GM19193 (cell line): Measurements from ENCODE around the gene TFF1.

ENCODE experiments used
- POLR2A ChIP-seq: IDR thresholded peaks from 4 replicates; pipeline ENCODE4 v1.6.1; 2011; ENCODE audit not compliant: insufficient read depth, insufficient read length; ENCODE audit errors: extremely low read depth

TFF1 gene

GRCh38 chr21:42336054-42336453 is 30.3 kb downstream of the TFF1 start:
- no peak for TF ChIP-seq POLR2A

- no peak for TF ChIP-seq POLR2A
These were observed 33.6 kb downstream of the TFF1 start for GRCh38 chr21:42332557-42333317.

- TF ChIP-seq POLR2A, result no peak
These were observed 34.7 kb downstream of the TFF1 start for GRCh38 chr21:42331660-42332059.

- no peak for TF ChIP-seq POLR2A
These were observed 35.7 kb downstream of the TFF1 start for GRCh38 chr21:42330380-42331371.

GRCh38 chr21:42324896-42325295 is 41.4 kb downstream of the TFF1 start:
- TF ChIP-seq POLR2A, result no peak

- TF ChIP-seq POLR2A, result no peak
These were observed 44.5 kb downstream of the TFF1 start for GRCh38 chr21:42321845-42322244.

- no peak for TF ChIP-seq POLR2A
These were observed 45.1 kb downstream of the TFF1 start for GRCh38 chr21:42321231-42321630.

GRCh38 chr21:42320791-42321190 is 45.5 kb downstream of the TFF1 start:
- no peak for TF ChIP-seq POLR2A

- TF ChIP-seq POLR2A, result no peak
These were observed 46.3 kb downstream of the TFF1 start for GRCh38 chr21:42319851-42320572.

- no peak for TF ChIP-seq POLR2A
These were observed 47.0 kb downstream of the TFF1 start for GRCh38 chr21:42319376-42319775.

GRCh38 chr21:42317826-42318746 is 48.2 kb downstream of the TFF1 start:
- TF ChIP-seq POLR2A, result no peak

- TF ChIP-seq POLR2A, result no peak
These were observed 49.0 kb downstream of the TFF1 start for GRCh38 chr21:42317341-42317741.

- TF ChIP-seq POLR2A, result no peak
These were observed 49.4 kb downstream of the TFF1 start for GRCh38 chr21:42316891-42317290.

GRCh38 chr21:42315296-42315891 is 50.9 kb downstream of the TFF1 start, which contains the start of gene TFF3:
Gene TFF3, minus strand, starts transcription at chr21:42315409. Its CDS starts 35 bp downstream, at chr21:42315374.
- no peak for TF ChIP-seq POLR2A

- TF ChIP-seq POLR2A, result no peak
These were observed 51.6 kb downstream of the TFF1 start for GRCh38 chr21:42314616-42315295.
